ENCODE data around the gene SOHLH1.

Gene SOHLH1

GRCh38 chr9:135663451-135663770 is 35.9 kb downstream of the SOHLH1 start:
- TF ChIP-seq CTCF (IDR thresholded peaks at IDR 0.05; ENCODE audit: extremely low read depth, insufficient read depth, missing control alignments): no peak
- in situ Hi-C loops (cut with MboI; ENCODE audit: low pct_unique_long_range_greater_than_20kb, low sequenced_read_pairs, unreplicated experiment): no loop called here
- no peak for DNase-seq (ENCODE audit: low spot score)

- in situ Hi-C loops (cut with MboI; ENCODE audit: low pct_unique_long_range_greater_than_20kb, low sequenced_read_pairs, unreplicated experiment): no loop called here
- no peak for TF ChIP-seq CTCF (IDR thresholded peaks at IDR 0.05; ENCODE audit: extremely low read depth, insufficient read depth, missing control alignments)
- no peak for DNase-seq (ENCODE audit: low spot score)
Observed at GRCh38 chr9:135662758-135663450, 36.4 kb downstream of the SOHLH1 start, which contains the start of gene LCN9. TSS of gene LCN9 (plus strand) at chr9:135663309. CDS start at chr9:135663322, 13 bp downstream.

GRCh38 chr9:135661816-135662560 is 37.3 kb downstream of the SOHLH1 start:
- in situ Hi-C loops (cut with MboI; ENCODE audit: low pct_unique_long_range_greater_than_20kb, low sequenced_read_pairs, unreplicated experiment): no loop called here
- DNase-seq (ENCODE audit: low spot score): no peak
- no peak for TF ChIP-seq CTCF (IDR thresholded peaks at IDR 0.05; ENCODE audit: extremely low read depth, insufficient read depth, missing control alignments)

- TF ChIP-seq CTCF (IDR thresholded peaks at IDR 0.05; ENCODE audit: extremely low read depth, insufficient read depth, missing control alignments): no peak
- no peak for DNase-seq (ENCODE audit: low spot score)
- in situ Hi-C loops (cut with MboI; ENCODE audit: low pct_unique_long_range_greater_than_20kb, low sequenced_read_pairs, unreplicated experiment): no loop called here
Observed at GRCh38 chr9:135660407-135660806, 38.9 kb downstream of the SOHLH1 start.

GRCh38 chr9:135659252-135659651 is 40.0 kb downstream of the SOHLH1 start:
- DNase-seq (ENCODE audit: low spot score): no peak
- no peak for TF ChIP-seq CTCF (IDR thresholded peaks at IDR 0.05; ENCODE audit: extremely low read depth, insufficient read depth, missing control alignments)
- in situ Hi-C loops (cut with MboI; ENCODE audit: low pct_unique_long_range_greater_than_20kb, low sequenced_read_pairs, unreplicated experiment): no loop called here

GRCh38 chr9:135657416-135657815 is 41.9 kb downstream of the SOHLH1 start:
- in situ Hi-C loops (cut with MboI; ENCODE audit: low pct_unique_long_range_greater_than_20kb, low sequenced_read_pairs, unreplicated experiment): no loop called here
- no peak for DNase-seq (ENCODE audit: low spot score)
- no peak for TF ChIP-seq CTCF (IDR thresholded peaks at IDR 0.05; ENCODE audit: extremely low read depth, insufficient read depth, missing control alignments)
